B cell (primary cell): ENCODE results near the gene SLIT3. TPM values are rescaled to one million over a fixed set of nuclear protein-coding genes. Genes with fewer than 3 reads are reported as not detected.

Experiments
- ATAC-seq: fragments of 200-7000 bp; cut with Tn5 transposase; one replicate; pipeline ENCODE4 v1.10.0; 2021; ENCODE audit warnings: low read depth, mild to moderate bottlenecking, moderate number of reproducible peaks, moderate library complexity
- CTCF ChIA-PET: fragments of 350-600 bp; sonication (Branson Sonifier 250); formaldehyde crosslinking; loops from one replicate; lab custom pipeline; 2021; ENCODE audit warnings: antibody characterized with exemption, inconsistent platforms; lab: Charles Lee
- POLR2A ChIA-PET: fragments of 350-600 bp; sonication (Branson Sonifier 250); formaldehyde crosslinking; loops from one replicate; lab custom pipeline; 2021; ENCODE audit warnings: antibody characterized with exemption; lab: Charles Lee
- DNase-seq: peaks from one replicate; pipeline ENCODE4 v3.0.0; 2013
- H2AFZ ChIP-seq: 2 replicates; pipeline ENCODE4 v1.6.1; 2012; ENCODE audit warnings: mild to moderate bottlenecking, low read depth, low read length; ENCODE audit not compliant: insufficient read depth, poor library complexity, severe bottlenecking
- H3K27ac ChIP-seq, 2 donors: 1 replicate in 1 of 2; 2 replicates in 1 of 2; pipeline ENCODE4 v1.5.1; 2012 to 2013; ENCODE audit warnings: low read length in 2 of 2, mild to moderate bottlenecking in 2 of 2, moderate library complexity in 1 of 2
- H3K27me3 ChIP-seq, 4 experiments: fragments of 200-600 bp in 1 of 4; sonication (generic) in 1 of 4; replicated peaks in 1 of 4; 1 replicate in 2 of 4; 2 replicates in 2 of 4; pipeline versions ENCODE4 v1.6.1 to v1.7.0; 2013 to 2016; ENCODE audit warnings: low read length in 3 of 4, mild to moderate bottlenecking in 2 of 4, mixed read lengths in 1 of 4, moderate library complexity in 1 of 4; ENCODE audit not compliant: insufficient read depth in 4 of 4, control insufficient read depth in 3 of 4; ENCODE audit errors: control extremely low read depth in 1 of 4
- H3K36me3 ChIP-seq, 2 experiments: replicated peaks in 1 of 2; 1 replicate in 1 of 2; 2 replicates in 1 of 2; pipeline versions ENCODE4 v1.6.1 to v1.7.1; 2013; ENCODE audit warnings: low read length in 1 of 2; ENCODE audit not compliant: insufficient read depth in 2 of 2, control insufficient read depth in 1 of 2; ENCODE audit errors: control extremely low read depth in 1 of 2, extremely low read depth in 1 of 2
- H3K4me1 ChIP-seq, 2 donors: fragments of 200-600 bp in 1 of 2; sonication (generic) in 1 of 2; 1 replicate in 1 of 2; 2 replicates in 1 of 2; pipeline versions ENCODE4 v1.5.1 to v1.6.1; 2013 to 2017; ENCODE audit warnings: low read length in 2 of 2; ENCODE audit not compliant: control insufficient read depth in 2 of 2, insufficient read depth in 2 of 2
- H3K4me2 ChIP-seq: replicated peaks from 2 replicates; pipeline ENCODE3; 2012; ENCODE audit warnings: mild to moderate bottlenecking, low read depth, low read length; ENCODE audit not compliant: poor library complexity, severe bottlenecking
- H3K4me3 ChIP-seq, 5 experiments: fragments of 200-600 bp in 1 of 5; sonication (generic) in 1 of 5; 1 replicate in 3 of 5; 2 replicates in 2 of 5; pipeline versions ENCODE4 v1.5.1 to v1.7.0; 2011 to 2016; ENCODE audit warnings: low read length in 4 of 5, mild to moderate bottlenecking in 4 of 5, low read depth in 2 of 5, control low read depth in 1 of 5, moderate library complexity in 1 of 5; ENCODE audit not compliant: insufficient read depth in 1 of 5; ENCODE audit errors: control extremely low read depth in 1 of 5, extremely low read depth in 1 of 5
- H3K79me2 ChIP-seq: fragments of 200-600 bp; sonication (generic); one replicate; pipeline ENCODE4 v1.6.0; 2016; ENCODE audit warnings: low read length; ENCODE audit not compliant: control insufficient read depth, insufficient read depth
- H3K9ac ChIP-seq: fragments of 200-600 bp; sonication (generic); 2 replicates; pipeline ENCODE4 v1.6.1; 2017; ENCODE audit warnings: mild to moderate bottlenecking, low read length, moderate library complexity
- H3K9me3 ChIP-seq, 3 donors: one replicate each; pipeline versions ENCODE4 v1.6.1 to v1.7.1; 2013; ENCODE audit warnings: low read length in 2 of 3; ENCODE audit not compliant: control insufficient read depth in 2 of 3, insufficient read depth in 1 of 3; ENCODE audit errors: control extremely low read depth in 1 of 3
- H4K20me1 ChIP-seq: 2 replicates; pipeline ENCODE4 v1.6.0; 2012; ENCODE audit warnings: mild to moderate bottlenecking, low read length; ENCODE audit not compliant: insufficient read depth, control insufficient read depth, poor library complexity, severe bottlenecking
- H3K27ac Mint-ChIP-seq: one replicate; pipeline ENCODE4 v1.8.0; 2021; ENCODE audit warnings: mixed read lengths
- H3K27me3 Mint-ChIP-seq: one replicate; pipeline ENCODE4 v1.8.0; 2021; ENCODE audit warnings: mixed read lengths
- H3K4me1 Mint-ChIP-seq: one replicate; pipeline ENCODE4 v1.8.0; 2021; ENCODE audit warnings: mixed read lengths
- H3K4me3 Mint-ChIP-seq: one replicate; pipeline ENCODE4 v1.8.0; 2021; ENCODE audit warnings: mixed read lengths
- H3K9me3 Mint-ChIP-seq: one replicate; pipeline ENCODE4 v1.8.0; 2022; ENCODE audit warnings: mixed read lengths; ENCODE audit not compliant: insufficient read depth
- CTCF ChIP-seq: fragments of 200-600 bp; IDR thresholded peaks from one replicate; pipeline ENCODE4 v1.8.0; 2022; ENCODE audit warnings: antibody characterized with exemption, mild to moderate bottlenecking
- EZH2 ChIP-seq: IDR thresholded peaks from 2 replicates; pipeline ENCODE4 v1.6.1; 2012; ENCODE audit warnings: borderline replicate concordance, low read depth, mild to moderate bottlenecking, moderate library complexity, low read length; ENCODE audit not compliant: insufficient read depth, poor library complexity, severe bottlenecking
- WGBS: methylation state at CpG from one replicate; pipeline ENCODE4 v1.1.5; 2013; ENCODE audit warnings: missing lambda C conversion rate; ENCODE audit not compliant: insufficient coverage; 5-methylcytosine and 5-hydroxymethylcytosine counted together
- intact Hi-C: fragments of 100-400 bp; cut with micrococcal nuclease; formaldehyde crosslinking; loops from one replicate; pipeline ENCODE4 v1.10.0; 2022
- polyA plus RNA-seq: library from polyadenylated mRNA; depleted of rRNA; stranded (reverse); fragments of >200 nt; gene quantifications from 2 replicates; pipeline ENCODE4 v1.2.3, GENCODE V29; 2012
- total RNA-seq, 2 donors: library from RNA; stranded (reverse); fragments of 120-200 nt in 1 of 2; gene quantifications; 1 replicate in 1 of 2; 2 replicates in 1 of 2; pipeline versions ENCODE4 v1.2.3 to v1.2.4, GENCODE V29; 2013 to 2022

Gene SLIT3
- total and polyA plus RNA-seq, 2 donors (not counting 1 experiment from before 2014, with no cell fraction given): not detected

- Histone ChIP-seq H3K4me1 (no peaks in the 10 kb centered on the region), H3K27ac (no peak overlapping the region), H2AFZ (no peak overlapping the region), H3K9ac (no peak overlapping the region), H3K27me3 (no peaks in the 10 kb centered on the region), H3K4me2 (no peak overlapping the region), H3K36me3 (no peaks in the 10 kb centered on the region), H3K9me3 (no peaks in the 10 kb centered on the region), H3K4me3 (no peak overlapping the region), H3K79me2 (no peaks in the 10 kb centered on the region), H4K20me1 (no peaks in the 10 kb centered on the region)
- no peak overlapping the region for H3K27ac Mint-ChIP-seq
- ChIA-PET CTCF (no interaction called here), POLR2A (no interaction called here)
- ATAC-seq (no peak), DNase-seq (no peak)
- H3K4me3 Mint-ChIP-seq: no peak overlapping the region
- no peaks in the 10 kb centered on the region for H3K9me3 Mint-ChIP-seq
- H3K27me3 Mint-ChIP-seq: peaks cover 10% of the 10 kb centered on the region
- intact Hi-C loops: no loop called here
- no CpG with 5 or more reads among the region's 2 CpGs for WGBS
- H3K4me1 Mint-ChIP-seq: no peaks in the 10 kb centered on the region
- no peak for TF ChIP-seq EZH2
- no peak for TF ChIP-seq CTCF
Measured at GRCh38 chr5:169020102-169020501, 280.8 kb downstream of the SLIT3 start.

- DNase-seq (no peak), ATAC-seq (no peak)
- POLR2A ChIA-PET: no interaction called here
- Histone ChIP-seq H3K4me3 (no peak overlapping the region), H3K9me3 (no peaks in the 10 kb centered on the region), H3K4me2 (no peak overlapping the region), H3K27me3 (no peaks in the 10 kb centered on the region), H3K9ac (no peak overlapping the region), H3K4me1 (no peaks in the 10 kb centered on the region), H4K20me1 (no peaks in the 10 kb centered on the region), H2AFZ (no peak overlapping the region), H3K36me3 (no peaks in the 10 kb centered on the region), H3K79me2 (no peaks in the 10 kb centered on the region), H3K27ac (no peak overlapping the region)
- Mint-ChIP-seq H3K27ac (no peak overlapping the region), H3K4me3 (no peak overlapping the region), H3K27me3 (peaks cover 4% of the 10 kb centered on the region), H3K4me1 (no peaks in the 10 kb centered on the region), H3K9me3 (no peaks in the 10 kb centered on the region)
- CTCF ChIA-PET: no interaction called here
- WGBS: 92% methylated on average over 3 of the region's 6 CpGs
- TF ChIP-seq CTCF (no peak), EZH2 (no peak)
- intact Hi-C loops: no loop called here
Measured at GRCh38 chr5:169018925-169019324, 282.0 kb downstream of the SLIT3 start.
